ENCODE data around the gene SMU1. TPM values are rescaled to one million over a fixed set of nuclear protein-coding genes. Genes with fewer than 3 reads are reported as not detected.

Gene SMU1
- total RNA-seq, 1 experiment from 2014 or later, result 30.5 TPM

DNA sequence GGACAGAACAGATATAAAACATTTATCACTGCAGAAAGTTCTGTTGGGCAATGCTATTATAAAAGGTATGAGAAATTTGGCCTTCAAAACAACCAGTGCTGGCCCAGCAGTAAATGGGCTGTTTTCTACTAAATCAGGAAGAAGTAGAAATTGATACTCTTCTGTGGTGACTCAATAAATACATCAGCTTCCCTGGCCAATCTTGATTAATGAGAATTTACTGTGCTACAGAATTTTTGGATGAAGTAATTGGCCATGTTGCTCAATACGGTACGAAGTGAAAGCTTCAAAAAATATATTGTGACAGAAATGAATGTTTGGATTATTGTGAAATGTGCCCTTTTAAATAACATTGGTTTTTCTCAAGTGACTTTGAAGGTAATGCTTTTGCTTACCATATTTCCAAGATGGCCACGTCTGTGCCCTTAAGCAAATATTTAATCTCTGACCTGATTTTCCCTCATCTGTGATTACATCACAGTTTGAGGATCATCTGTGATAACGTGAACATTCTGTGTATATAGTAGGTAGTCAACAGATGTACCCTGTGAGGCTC is 47.2 kb downstream of the SMU1 start:
- H3K4me2 ChIP-seq (ENCODE audit: low read length), result no peak overlapping the region
- no peaks in the 10 kb centered on the region for H3K27me3 ChIP-seq (ENCODE audit: insufficient read depth, low read length)
- RAD21 ChIA-PET (ENCODE audit: low non-redundant PET in 1 of 2, low total read pairs in 2 of 2, uncharacterized antibody in 2 of 2, unreplicated experiment in 2 of 2), result no interaction called here
- H3K4me1 ChIP-seq (ENCODE audit: control insufficient read depth in 1 of 2, insufficient read depth in 2 of 2, low read length in 2 of 2), result peaks cover 6 to 13% of the 10 kb centered on the region in 2 experiments; a peak in 3 of 4 replicates
- intact Hi-C loops (cut with micrococcal nuclease), result no loop called here
- no peak overlapping the region for H3K9ac ChIP-seq (ENCODE audit: low read length)
- no peak overlapping the region for H3K27ac ChIP-seq (ENCODE audit: low read depth, low read length)
- H3K9me3 ChIP-seq (ENCODE audit: control insufficient read depth in 1 of 2, insufficient read depth in 1 of 2, low read depth in 1 of 2, low read length in 2 of 2), result no peaks in the 10 kb centered on the region
- POLR2A ChIA-PET, result no interaction called here
- BruUV-seq (replicated peaks), result no TSS peak
- DNase-seq (ENCODE audit: low read depth, low spot score) (no peak), ATAC-seq (no peak)
- no peaks in the 10 kb centered on the region for H3K9me2 ChIP-seq (ENCODE audit: insufficient read depth)
- peaks cover 100% of the 10 kb centered on the region for H3K79me2 ChIP-seq (ENCODE audit: insufficient read depth, low read length)
- peaks cover 62% of the 10 kb centered on the region; the same call in 1 of the 2 replicates for H4K20me1 ChIP-seq (ENCODE audit: insufficient read depth)
- H2AFZ ChIP-seq (ENCODE audit: low read depth, low read length, poor library complexity, severe bottlenecking), result no peak overlapping the region
- CTCF ChIA-PET, result no interaction called here
- no peak for TF ChIP-seq SIN3A (IDR thresholded peaks at IDR 0.05; ENCODE audit: low read depth)
- TF ChIP-seq EGR1 (IDR thresholded peaks at IDR 0.05; ENCODE audit: low read depth), result no peak
- TF ChIP-seq FOSL1 (IDR thresholded peaks at IDR 0.05; ENCODE audit: low read depth), result no peak
- TF ChIP-seq RAD21 (IDR thresholded peaks at IDR 0.05; ENCODE audit: low read depth), result no peak
- TF ChIP-seq EZH2phosphoT487 (IDR thresholded peaks at IDR 0.05; ENCODE audit: borderline replicate concordance), result no peak
- TF ChIP-seq, protein P1, sequence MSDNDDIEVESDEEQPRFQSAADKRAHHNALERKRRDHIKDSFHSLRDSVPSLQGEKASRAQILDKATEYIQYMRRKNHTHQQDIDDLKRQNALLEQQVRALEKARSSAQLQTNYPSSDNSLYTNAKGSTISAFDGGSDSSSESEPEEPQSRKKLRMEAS (IDR thresholded peaks at IDR 0.05), result no peak
- TF ChIP-seq YY1 (IDR thresholded peaks at IDR 0.05; ENCODE audit: extremely low read depth, insufficient replicate concordance, low read depth, low read length), result no peak
- TF ChIP-seq ZNF274 (IDR thresholded peaks at IDR 0.05; ENCODE audit: low read depth, low read length), result no peak
- TF ChIP-seq CBX3 (IDR thresholded peaks at IDR 0.05; ENCODE audit: low read depth), result no peak
- TF ChIP-seq EZH2 (IDR thresholded peaks at IDR 0.05), result no peak
- no peak for TF ChIP-seq ATF3 (IDR thresholded peaks at IDR 0.05)
- TF ChIP-seq ZBTB33 (IDR thresholded peaks at IDR 0.05; ENCODE audit: extremely low read depth, insufficient replicate concordance, low read length), result no peak
- TF ChIP-seq CTCF (IDR thresholded peaks at IDR 0.05 in 2 of 3, conservative IDR thresholded peaks at IDR 0.05 in 1 of 3; ENCODE audit: borderline replicate concordance in 1 of 3, insufficient read depth in 1 of 3, low read depth in 2 of 3, low read length in 2 of 3), result no peak
- no peak for TF ChIP-seq SRF (IDR thresholded peaks at IDR 0.05; ENCODE audit: low read depth)
- H3K4me3 ChIP-seq (replicated peaks in 1 of 2; ENCODE audit: low read depth in 1 of 2, low read length in 2 of 2), result no peak overlapping the region
- H3K36me3 ChIP-seq (ENCODE audit: control insufficient read depth in 1 of 2, insufficient read depth in 2 of 2, low read length in 2 of 2), result peaks cover 64 to 72% of the 10 kb centered on the region in 2 experiments

Data from HCT116 (cell line).